Measurements from ENCODE around the gene CENPB.

DNA sequence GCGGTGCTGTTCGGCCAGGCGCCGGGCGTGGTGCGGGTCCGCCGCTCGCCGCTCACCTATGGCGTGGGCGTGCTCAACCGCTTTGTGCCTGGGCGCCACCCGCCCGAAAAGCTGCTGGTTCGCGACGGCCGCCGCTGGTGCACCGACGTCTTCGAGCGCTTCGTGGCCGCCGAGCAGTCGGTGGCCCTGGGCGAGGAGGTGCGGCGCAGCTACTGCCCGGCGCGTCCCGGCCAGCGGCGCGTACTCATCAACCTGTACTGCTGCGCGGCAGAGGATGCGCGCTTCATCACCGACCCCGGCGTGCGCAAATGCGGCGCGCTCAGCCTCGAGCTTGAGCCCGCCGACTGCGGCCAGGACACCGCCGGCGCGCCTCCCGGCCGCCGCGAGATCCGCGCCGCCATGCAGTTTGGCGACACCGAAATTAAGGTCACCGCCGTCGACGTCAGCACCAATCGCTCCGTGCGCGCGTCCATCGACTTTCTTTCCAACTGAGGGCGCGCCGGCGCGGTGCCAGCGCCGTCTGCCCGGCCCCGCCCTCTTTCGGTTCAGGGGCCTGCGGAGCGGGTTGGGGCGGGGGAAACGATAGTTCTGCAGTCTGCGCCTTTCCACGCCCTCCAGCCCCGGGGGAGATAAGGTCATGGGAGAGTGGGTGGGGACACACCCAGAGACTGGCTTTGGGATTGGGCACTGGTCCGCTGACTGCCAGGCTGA lies 34.7 kb downstream of the CENPB start:
- TF ChIP-seq, protein P1, sequence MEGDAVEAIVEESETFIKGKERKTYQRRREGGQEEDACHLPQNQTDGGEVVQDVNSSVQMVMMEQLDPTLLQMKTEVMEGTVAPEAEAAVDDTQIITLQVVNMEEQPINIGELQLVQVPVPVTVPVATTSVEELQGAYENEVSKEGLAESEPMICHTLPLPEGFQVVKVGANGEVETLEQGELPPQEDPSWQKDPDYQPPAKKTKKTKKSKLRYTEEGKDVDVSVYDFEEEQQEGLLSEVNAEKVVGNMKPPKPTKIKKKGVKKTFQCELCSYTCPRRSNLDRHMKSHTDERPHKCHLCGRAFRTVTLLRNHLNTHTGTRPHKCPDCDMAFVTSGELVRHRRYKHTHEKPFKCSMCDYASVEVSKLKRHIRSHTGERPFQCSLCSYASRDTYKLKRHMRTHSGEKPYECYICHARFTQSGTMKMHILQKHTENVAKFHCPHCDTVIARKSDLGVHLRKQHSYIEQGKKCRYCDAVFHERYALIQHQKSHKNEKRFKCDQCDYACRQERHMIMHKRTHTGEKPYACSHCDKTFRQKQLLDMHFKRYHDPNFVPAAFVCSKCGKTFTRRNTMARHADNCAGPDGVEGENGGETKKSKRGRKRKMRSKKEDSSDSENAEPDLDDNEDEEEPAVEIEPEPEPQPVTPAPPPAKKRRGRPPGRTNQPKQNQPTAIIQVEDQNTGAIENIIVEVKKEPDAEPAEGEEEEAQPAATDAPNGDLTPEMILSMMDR (IDR thresholded peaks at IDR 0.05; ENCODE audit: poor library complexity, severe bottlenecking) = no peak
- no peak for TF ChIP-seq POLR2AphosphoS5 (IDR thresholded peaks at IDR 0.05)
- TF ChIP-seq TAF1 (IDR thresholded peaks at IDR 0.05; ENCODE audit: low read depth) = no peak
- TF ChIP-seq SMC3 (conservative IDR thresholded peaks at IDR 0.05; ENCODE audit: poor library complexity) = no peak
- no peak for TF ChIP-seq EZH2 (IDR thresholded peaks at IDR 0.05; ENCODE audit: borderline replicate concordance, insufficient read depth, low read length, poor library complexity, severe bottlenecking)
- TF ChIP-seq, protein P2, sequence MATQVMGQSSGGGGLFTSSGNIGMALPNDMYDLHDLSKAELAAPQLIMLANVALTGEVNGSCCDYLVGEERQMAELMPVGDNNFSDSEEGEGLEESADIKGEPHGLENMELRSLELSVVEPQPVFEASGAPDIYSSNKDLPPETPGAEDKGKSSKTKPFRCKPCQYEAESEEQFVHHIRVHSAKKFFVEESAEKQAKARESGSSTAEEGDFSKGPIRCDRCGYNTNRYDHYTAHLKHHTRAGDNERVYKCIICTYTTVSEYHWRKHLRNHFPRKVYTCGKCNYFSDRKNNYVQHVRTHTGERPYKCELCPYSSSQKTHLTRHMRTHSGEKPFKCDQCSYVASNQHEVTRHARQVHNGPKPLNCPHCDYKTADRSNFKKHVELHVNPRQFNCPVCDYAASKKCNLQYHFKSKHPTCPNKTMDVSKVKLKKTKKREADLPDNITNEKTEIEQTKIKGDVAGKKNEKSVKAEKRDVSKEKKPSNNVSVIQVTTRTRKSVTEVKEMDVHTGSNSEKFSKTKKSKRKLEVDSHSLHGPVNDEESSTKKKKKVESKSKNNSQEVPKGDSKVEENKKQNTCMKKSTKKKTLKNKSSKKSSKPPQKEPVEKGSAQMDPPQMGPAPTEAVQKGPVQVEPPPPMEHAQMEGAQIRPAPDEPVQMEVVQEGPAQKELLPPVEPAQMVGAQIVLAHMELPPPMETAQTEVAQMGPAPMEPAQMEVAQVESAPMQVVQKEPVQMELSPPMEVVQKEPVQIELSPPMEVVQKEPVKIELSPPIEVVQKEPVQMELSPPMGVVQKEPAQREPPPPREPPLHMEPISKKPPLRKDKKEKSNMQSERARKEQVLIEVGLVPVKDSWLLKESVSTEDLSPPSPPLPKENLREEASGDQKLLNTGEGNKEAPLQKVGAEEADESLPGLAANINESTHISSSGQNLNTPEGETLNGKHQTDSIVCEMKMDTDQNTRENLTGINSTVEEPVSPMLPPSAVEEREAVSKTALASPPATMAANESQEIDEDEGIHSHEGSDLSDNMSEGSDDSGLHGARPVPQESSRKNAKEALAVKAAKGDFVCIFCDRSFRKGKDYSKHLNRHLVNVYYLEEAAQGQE (IDR thresholded peaks at IDR 0.05; ENCODE audit: borderline replicate concordance) = no peak

Data from neural cell (in vitro differentiated cells).